Subcutaneous adipose tissue (tissue), 4 donors: Measurements from ENCODE around the gene AOAH. TPM values are rescaled to one million over a fixed set of nuclear protein-coding genes. Genes with fewer than 3 reads are reported as not detected.

Experiments
- total RNA-seq, 4 donors: library from RNA; depleted of rRNA; stranded (reverse); fragments of >200 nt; gene quantifications; one replicate each; pipeline ENCODE4 v1.1.0, GENCODE V29; 2016
- TF ChIP-seq, protein P1 (sequence below): fragments of 450-650 bp; IDR thresholded peaks from one replicate; pipeline ENCODE4 v1.5.1; 2016; ENCODE audit warnings: low read depth, mild to moderate bottlenecking, control low read depth, antibody characterized with exemption, moderate library complexity

Gene AOAH
- total RNA-seq, 4 donors from 2014 or later, result 4.6 to 51.7 (median 15.3) TPM

DNA sequence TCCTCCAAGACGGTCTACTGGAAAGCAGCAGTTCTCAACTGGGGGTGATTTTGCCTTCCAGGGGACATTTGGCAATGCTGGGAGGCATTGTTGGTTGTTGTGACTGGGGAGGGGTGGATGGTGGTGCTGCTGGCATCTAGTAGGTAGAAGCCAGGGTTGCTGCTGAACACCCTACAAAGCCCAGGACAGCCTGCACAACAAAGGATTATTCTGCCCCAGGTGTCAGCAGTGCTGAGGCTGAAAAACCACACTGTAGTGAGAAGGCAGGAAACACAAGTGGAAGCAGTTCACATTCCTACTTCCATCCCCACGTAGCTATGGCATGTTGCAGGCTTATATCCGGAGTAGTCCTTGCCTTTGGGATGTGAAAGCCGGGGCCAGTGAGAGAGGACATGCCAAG lies 86.9 kb downstream of the AOAH start:
- TF ChIP-seq, protein P1, sequence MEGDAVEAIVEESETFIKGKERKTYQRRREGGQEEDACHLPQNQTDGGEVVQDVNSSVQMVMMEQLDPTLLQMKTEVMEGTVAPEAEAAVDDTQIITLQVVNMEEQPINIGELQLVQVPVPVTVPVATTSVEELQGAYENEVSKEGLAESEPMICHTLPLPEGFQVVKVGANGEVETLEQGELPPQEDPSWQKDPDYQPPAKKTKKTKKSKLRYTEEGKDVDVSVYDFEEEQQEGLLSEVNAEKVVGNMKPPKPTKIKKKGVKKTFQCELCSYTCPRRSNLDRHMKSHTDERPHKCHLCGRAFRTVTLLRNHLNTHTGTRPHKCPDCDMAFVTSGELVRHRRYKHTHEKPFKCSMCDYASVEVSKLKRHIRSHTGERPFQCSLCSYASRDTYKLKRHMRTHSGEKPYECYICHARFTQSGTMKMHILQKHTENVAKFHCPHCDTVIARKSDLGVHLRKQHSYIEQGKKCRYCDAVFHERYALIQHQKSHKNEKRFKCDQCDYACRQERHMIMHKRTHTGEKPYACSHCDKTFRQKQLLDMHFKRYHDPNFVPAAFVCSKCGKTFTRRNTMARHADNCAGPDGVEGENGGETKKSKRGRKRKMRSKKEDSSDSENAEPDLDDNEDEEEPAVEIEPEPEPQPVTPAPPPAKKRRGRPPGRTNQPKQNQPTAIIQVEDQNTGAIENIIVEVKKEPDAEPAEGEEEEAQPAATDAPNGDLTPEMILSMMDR, result no peak

DNA sequence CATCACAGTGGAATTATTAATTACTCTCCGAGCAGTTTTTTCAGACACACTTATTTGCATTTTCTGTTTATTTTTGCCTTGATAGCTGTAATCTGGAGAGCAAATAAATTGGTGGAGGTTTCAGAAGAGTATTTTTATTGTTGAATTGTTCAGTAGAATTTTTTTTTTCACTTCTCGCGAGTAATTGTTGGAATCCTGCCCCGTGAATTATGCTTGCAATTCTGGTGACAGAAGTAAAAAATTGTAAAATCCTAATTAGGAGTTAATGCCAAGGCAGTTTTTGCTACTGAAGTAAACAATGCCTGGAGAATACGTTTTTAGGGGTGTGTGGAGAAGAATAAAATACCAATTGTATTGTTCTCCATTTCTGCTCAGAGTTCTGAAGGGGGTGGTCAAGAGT lies 88.2 kb downstream of the AOAH start:
- TF ChIP-seq, protein P1, result no peak

DNA sequence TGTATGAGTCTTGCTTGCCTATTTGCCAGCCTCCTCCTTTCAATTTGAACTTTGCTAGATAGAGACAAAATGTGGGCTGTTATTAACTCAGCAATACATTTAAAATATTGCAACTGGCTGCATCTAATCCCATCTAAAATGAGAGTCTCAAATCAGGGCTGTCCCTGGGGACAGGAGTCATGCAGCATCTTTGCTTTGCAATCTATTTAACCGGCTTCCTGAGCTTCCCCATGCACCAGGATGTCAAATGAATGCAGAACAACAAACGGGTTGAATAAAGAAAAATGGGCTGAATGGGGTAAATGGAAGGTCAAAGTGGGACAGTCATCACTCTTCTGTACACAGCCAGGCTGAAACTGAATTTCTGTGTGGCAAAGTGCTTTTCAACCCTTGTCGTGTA lies 89.2 kb downstream of the AOAH start:
- TF ChIP-seq, protein P1, result no peak

DNA sequence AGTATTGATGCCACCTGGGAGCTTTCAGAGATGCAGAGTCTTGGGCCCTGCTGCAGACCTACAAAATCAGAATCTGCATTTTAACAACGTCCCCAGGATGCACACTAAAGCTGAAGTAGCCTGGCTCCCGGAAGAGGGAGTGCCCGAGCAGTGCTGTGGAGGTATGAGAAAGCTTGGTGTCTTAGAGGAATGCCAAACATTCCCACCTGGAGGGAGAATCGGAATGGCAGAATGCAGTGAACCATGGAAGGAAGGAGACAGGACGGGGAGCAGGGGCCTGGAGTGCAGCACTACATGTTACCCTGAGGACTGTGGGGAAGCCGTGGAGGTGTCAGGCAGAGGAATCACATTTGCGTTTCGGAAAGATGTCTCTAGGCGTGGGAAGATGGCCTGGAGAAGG lies 90.9 kb downstream of the AOAH start:
- TF ChIP-seq, protein P1, result no peak

DNA sequence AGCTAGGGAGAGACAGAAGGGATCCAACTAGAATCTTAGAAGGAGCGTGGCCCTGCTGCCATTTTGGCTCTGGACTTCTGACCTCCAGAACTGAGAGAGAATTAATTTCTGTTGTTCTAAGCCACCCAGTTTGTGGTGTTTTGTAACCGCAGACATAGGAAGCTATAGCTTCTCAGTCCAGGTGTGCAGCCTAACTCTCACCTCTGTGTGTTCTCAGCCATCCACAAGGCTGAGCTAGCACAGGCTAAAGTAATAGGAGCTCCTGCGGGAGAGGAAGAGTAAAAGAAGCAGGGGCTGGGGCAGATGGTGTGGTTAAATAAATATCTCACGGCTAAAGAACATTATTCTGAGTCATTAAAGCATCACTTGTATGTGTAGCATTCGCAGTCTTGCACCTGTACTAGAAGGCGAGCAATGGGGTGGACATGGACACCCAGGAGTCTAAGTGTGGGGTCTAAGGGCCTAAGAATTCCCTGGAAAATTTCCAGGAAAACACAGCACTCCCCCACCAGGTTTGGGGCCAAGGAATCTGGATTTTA lies 94.1 kb downstream of the AOAH start:
- TF ChIP-seq, protein P1, result no peak

DNA sequence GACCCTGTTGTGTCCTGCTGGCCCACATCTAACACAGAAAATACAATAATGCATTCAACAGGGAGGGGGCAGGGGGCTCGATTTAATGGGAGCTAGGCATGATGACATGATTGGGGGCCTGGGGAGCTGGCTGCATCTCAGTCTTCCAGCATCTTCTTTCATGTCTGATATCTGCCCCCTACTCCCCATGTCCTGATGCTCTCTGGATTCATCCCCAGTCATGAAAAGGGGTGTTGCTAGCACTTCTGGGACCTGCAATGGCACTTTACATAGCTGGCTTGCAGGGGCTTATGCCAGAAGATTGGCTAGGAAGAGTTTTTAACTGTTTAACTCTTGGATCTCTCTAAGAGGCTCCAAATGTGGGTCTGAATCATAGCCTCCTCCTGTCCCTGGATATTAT lies 94.9 kb downstream of the AOAH start:
- TF ChIP-seq, protein P1, result no peak

DNA sequence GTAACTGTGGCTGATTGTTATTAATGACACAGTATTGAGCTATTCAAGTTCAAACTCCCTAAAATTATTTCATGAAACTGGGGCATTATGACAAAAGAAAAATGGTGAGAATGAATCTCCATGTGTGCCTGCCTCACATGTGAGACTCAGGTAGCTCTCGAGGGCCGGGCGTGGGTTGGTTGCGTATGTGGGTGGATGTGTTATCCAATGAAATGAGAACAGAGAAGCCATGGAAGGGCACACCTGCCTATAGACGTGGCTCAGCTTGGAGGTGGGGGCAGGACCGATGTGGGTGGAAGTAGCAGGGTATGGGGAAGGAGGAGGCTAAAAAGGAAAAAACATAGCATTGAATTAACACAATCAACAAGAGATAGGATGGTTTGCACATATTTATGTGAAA lies 96.5 kb downstream of the AOAH start:
- TF ChIP-seq, protein P1, result no peak
